H1 (cell line): Measurements from ENCODE around the gene KIF26A.

ENCODE experiments used
- CREB1 ChIP-seq: IDR thresholded peaks from 2 replicates; pipeline ENCODE4 v1.6.1; 2012; ENCODE audit warnings: inconsistent platforms
- CTCF ChIP-seq, 3 experiments: IDR thresholded peaks; 1 replicate in 2 of 3; 2 replicates in 1 of 3; pipeline versions ENCODE4 v1.5.1 to v1.6.1; 2011; ENCODE audit warnings: low read length in 3 of 3, mild to moderate bottlenecking in 3 of 3, inconsistent platforms in 2 of 3, low read depth in 1 of 3, moderate library complexity in 1 of 3; ENCODE audit not compliant: insufficient read depth in 1 of 3; ENCODE audit errors: control extremely low read depth in 1 of 3
- GABPA ChIP-seq: IDR thresholded peaks from 2 replicates; pipeline ENCODE4 v1.6.1; 2011; ENCODE audit warnings: mild to moderate bottlenecking, low read length, moderate library complexity, borderline replicate concordance; ENCODE audit not compliant: insufficient read depth
- PHF8 ChIP-seq: fragments of 200-600 bp; sonication (generic); conservative IDR thresholded peaks from 2 replicates; pipeline ENCODE4 v1.7.1; 2012; ENCODE audit warnings: low read depth, mild to moderate bottlenecking, inconsistent platforms, low read length, moderate library complexity
- SIRT6 ChIP-seq: IDR thresholded peaks from one replicate; pipeline ENCODE4 v1.7.1; 2012; ENCODE audit warnings: low read length, inconsistent platforms
- SRF ChIP-seq: IDR thresholded peaks from 2 replicates; pipeline ENCODE4 v1.6.1; 2011; ENCODE audit warnings: mild to moderate bottlenecking, low read depth, low read length, moderate library complexity
- TAF1 ChIP-seq: IDR thresholded peaks from 2 replicates; pipeline ENCODE4 v1.6.1; 2011; ENCODE audit warnings: mild to moderate bottlenecking, low read depth, low read length
- TAF7 ChIP-seq: optimal IDR thresholded peaks from 2 replicates; pipeline ENCODE3; 2011; ENCODE audit warnings: low read depth, mild to moderate bottlenecking, inconsistent platforms, low read length, moderate library complexity, borderline replicate concordance
- TF ChIP-seq, protein P1 (sequence below): IDR thresholded peaks from 2 replicates; pipeline ENCODE4 v1.6.1; 2012; ENCODE audit warnings: inconsistent platforms

DNA sequence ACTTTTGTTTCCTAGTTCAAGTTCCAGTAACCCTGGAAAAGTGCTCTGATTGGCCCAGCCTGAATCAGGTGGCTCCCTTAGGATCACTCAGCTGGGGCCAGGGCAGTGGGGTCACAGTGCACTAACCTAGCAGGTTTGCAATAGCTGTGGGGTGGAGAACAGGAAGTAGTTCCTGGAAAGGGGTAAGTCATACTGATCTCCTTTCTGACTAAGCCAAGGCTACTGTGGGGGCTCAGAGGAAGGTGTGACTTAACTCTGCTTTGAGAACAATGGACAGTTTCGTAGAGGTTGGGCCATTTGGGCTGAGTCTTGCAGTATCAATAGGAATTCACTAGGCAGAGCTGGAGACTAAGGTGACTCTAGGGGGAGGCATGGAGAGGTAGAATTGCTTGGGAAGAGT, 89.4 kb downstream of the KIF26A start:
- TF ChIP-seq CREB1, result no peak
- TF ChIP-seq CTCF (IDR thresholded peaks at IDR 0.05; ENCODE audit: control extremely low read depth in 1 of 3, insufficient read depth in 1 of 3, low read depth in 1 of 3, low read length in 3 of 3), result no peak
- TF ChIP-seq TAF1, result no peak
- TF ChIP-seq PHF8, result no peak
- TF ChIP-seq, protein P1, sequence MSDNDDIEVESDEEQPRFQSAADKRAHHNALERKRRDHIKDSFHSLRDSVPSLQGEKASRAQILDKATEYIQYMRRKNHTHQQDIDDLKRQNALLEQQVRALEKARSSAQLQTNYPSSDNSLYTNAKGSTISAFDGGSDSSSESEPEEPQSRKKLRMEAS, result no peak
- TF ChIP-seq SIRT6, result no peak
- no peak for TF ChIP-seq TAF7
- no peak for TF ChIP-seq SRF
- TF ChIP-seq GABPA, result no peak
